HG02571 (cell line): ENCODE measurements around the gene KCNJ2.

ENCODE experiments used
- ATAC-seq: cut with Tn5 transposase; IDR thresholded peaks from one replicate; pipeline ENCODE4 v1.9.1; 2021; ENCODE audit warnings: mild to moderate bottlenecking, moderate library complexity; ENCODE audit not compliant: unreplicated experiment

The KCNJ2 gene

DNA sequence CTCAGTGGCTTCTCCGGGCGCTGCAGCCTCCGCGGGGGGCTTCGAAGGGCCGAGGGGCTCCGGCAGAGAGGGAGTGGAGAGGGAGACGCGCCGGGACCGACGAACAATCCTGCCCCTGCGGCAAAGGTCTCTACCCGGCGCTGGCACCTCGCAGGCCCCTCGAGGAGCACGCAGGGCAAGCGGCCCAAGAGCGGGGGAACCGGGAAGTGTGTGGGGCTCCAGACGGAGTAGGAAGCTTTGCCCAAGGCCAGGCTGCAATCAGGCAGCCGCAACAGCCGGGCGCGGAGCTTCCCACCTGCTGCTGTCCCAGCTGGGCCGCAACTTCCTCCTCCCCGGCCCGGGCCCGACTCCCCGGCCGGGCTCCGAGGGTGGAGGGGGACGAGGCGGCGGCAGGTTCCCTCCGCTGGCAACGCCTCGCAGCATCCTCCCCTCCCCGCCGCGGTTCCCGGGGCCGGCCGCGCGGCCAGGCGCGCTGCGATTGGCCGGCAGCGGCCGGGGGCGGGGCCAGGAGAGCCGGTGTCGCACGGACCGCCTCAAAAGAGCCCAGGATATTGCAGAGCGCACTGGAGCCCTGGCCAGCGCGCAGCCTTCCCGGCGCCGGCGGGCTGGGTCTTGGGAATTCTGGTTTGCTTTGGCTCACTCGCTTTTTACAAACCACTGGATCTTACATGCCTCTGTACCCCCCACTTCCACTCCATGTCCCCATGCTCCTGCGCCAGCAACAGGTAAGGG lies at the start of gene KCNJ2:
Gene KCNJ2, plus strand, starts transcription at position 556 of the 732 bp plus-strand sequence. CDS start 5,508 bp downstream, outside the sequence.
- peak; percentile 97 for ATAC-seq

- ATAC-seq: no peak
Measured at GRCh38 chr17:70119545-70119944, 49.8 kb upstream of the KCNJ2 start.

DNA sequence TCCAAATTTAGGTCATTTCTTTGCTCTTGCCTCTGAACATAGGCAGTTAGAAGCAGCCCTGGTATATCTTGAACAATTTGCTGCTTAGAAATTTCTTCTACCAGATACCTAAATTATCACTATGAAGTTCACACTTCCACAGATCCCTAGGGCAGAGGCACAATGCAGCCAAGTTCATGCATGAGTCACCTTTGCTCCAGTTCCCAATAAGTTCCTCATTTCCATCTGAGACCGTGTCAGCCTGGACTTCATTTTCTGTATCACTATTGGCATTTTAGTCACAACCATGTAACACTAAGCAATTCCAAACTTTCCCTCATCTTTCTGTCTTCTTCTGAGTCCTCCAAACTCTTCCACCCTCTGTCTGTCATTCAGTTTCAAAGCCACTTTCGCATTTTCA lies 49.3 kb upstream of the KCNJ2 start:
- no peak for ATAC-seq

DNA sequence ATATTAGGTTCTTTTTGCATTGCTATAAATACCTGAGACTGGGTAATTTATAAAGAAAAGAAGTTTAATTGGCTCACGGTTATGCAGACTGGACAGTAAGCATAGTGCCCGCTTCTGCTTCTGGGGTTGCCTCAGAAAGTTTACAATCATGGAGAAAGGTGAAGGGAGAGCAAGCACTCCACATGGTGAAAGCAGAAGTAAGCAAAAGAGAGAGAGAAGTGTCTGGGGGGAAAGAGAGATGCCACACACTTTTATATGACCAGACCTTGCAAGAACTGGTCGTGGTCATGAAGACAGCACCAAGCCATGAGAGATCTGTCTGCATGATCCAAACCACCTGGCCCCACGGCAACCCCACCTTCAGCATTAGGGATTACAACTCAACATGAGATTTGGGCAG lies 48.9 kb upstream of the KCNJ2 start:
- ATAC-seq: no peak

GRCh38 chr17:70121126-70121525 lies 48.2 kb upstream of the KCNJ2 start:
- ATAC-seq: no peak

DNA sequence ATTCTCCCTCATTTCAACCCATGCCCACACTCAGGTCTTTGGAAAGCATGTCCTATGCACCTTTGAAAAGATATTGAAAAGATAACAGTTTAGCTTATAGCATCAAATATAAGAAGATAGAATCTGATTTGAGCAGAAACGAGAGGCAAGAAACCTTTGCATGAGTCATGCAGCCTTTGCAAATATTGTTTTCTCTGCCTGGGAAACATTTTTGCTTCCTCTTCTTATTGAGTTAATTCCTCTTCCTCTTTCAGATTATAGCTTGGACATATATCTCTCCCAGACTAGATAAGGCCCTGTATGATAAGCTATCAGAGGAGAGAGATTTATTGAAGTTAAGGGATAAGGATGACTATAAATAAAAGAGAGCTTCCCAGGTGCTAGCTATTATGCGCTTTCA lies 46.1 kb upstream of the KCNJ2 start:
- no peak for ATAC-seq

- no peak for ATAC-seq
Measured at GRCh38 chr17:70124723-70125122, 44.6 kb upstream of the KCNJ2 start.

DNA sequence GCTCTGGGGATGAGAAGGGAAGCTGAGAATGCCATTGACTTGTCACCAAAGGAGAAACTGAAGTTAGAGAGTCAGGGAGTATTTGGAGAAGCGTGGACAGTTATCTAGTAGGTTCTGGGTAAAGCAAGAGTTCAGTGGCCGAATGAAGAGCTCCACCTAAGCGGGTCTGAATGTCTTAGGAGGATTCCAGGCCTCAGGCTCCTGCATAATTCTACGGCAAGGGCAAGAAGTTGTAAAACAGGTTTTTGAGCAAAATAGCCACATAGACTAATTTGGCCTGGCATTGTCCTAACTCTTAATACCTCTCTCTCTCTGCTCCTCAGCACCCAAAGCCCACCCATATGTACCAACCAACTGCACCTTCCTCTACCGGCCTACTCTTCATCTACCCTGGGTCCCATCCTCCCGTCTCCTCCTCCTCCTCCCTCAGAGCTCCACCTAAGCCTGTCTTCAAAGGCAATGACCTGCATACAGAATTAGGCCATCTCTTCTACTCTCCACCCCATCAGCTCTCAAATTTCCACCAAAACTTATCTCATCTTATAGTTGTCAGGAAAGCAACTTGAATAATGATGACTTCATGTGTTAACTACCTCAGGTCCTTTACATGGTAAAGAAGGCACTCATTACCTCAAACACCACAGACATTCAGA lies 42.0 kb upstream of the KCNJ2 start:
- no peak for ATAC-seq

DNA sequence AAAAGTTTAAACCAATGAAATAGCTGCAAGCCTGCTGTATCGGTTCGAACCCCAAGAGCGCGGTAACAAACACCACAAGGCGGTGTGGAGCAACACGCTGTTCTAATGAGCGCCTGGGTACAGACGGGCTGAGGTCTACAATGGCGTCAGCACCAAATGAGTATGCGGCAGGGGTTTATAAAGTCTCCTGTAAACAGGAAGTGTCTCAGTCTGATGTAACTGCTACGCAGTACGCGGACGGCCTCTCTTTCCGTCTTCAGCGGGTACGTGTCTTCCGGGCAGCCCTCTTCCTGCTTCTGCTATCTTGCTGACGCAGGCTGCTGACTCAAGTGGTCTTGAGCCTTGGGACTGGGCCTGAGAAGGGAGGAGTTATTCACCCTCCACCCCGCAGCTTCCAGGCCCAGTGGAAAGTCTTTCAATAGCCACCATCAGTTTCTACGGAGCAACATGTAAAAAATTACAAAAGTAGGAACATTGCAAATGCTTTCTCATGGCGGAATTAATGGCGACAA lies 40.5 kb upstream of the KCNJ2 start:
- ATAC-seq: no peak

DNA sequence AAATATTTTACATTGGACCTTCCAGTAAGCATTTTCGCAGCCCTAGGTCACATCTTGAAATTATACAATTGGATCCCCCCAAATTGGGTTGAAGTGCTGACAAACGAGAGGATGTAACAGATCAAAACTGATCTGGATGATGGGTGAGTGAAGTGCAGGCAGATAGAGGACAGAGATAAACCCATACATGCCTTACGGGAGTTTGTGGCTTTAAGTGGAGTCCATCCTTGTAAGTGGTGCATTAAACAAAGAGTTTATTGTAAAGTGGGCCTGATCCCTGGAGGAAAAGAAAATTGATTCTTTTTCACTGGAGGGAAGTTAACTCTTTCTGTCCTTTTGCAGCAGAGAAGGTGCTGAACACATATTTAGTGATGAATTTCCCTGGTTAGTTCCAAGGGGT lies 39.0 kb upstream of the KCNJ2 start:
- no peak for ATAC-seq

DNA sequence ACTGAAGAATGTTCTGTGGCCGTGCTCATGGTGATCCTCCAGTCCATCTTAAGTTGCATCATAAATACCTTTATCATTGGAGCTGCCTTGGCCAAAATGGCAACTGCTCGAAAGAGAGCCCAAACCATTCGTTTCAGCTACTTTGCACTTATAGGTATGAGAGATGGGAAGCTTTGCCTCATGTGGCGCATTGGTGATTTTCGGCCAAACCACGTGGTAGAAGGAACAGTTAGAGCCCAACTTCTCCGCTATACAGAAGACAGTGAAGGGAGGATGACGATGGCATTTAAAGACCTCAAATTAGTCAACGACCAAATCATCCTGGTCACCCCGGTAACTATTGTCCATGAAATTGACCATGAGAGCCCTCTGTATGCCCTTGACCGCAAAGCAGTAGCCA lies 36.8 kb upstream of the KCNJ2 start:
- ATAC-seq: no peak

DNA sequence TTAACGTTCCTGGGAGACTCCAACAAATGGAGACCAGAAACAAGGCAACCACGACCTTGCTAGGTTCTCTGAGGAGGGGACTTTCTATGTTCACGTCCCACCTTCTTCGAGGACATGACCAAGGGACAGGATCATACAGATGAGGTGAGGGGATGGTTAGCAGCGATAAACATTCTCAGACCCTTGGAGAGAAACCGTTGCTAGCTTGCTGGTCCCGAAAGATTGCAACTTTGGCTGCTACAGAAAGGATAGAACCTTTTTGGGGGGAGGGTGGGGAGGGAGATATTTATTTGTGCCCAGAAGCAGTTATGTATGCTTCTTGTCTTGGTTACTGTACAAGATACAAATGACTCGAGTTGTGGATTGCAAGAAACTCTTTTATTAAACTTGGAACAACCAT lies 35.3 kb upstream of the KCNJ2 start:
- no peak for ATAC-seq

DNA sequence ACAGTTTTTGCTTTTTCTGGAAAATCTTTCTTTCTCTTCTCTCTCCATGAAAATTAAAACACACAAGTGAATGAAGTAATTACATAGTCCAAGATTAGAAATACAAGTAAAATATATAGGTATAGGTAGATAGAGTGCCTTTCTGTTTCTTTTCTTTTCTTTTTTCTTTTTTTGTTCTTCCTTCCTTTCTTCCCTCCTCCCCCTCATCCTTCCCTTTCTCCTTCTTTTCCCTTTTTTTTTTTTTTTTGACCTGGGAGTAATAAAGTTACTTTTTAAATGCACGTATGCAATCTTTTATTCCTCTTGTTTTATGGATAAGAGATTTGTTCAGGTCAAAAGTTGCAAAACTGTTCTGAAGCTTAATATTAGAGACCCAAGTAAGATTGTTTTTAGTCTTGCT lies 34.6 kb upstream of the KCNJ2 start:
- no peak for ATAC-seq

DNA sequence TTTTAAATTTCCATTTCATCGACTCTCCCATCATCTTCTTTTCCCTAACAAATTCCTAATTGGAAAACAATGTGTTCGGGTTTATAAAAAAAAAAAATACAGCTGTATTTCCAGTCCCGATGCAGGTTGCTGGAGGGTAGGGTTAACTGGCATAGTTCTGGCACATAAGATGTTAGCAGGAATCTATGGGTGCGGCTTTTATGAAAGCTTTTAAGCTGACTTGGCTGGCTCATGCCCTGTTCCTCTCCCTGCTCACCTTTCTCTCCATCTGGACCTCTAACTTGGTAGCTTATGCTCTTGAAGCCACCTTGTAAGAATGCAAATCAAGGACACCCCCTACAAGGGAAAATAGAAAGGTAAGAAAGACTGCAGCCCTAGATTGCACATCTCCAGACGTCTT lies 33.2 kb upstream of the KCNJ2 start:
- no peak for ATAC-seq

DNA sequence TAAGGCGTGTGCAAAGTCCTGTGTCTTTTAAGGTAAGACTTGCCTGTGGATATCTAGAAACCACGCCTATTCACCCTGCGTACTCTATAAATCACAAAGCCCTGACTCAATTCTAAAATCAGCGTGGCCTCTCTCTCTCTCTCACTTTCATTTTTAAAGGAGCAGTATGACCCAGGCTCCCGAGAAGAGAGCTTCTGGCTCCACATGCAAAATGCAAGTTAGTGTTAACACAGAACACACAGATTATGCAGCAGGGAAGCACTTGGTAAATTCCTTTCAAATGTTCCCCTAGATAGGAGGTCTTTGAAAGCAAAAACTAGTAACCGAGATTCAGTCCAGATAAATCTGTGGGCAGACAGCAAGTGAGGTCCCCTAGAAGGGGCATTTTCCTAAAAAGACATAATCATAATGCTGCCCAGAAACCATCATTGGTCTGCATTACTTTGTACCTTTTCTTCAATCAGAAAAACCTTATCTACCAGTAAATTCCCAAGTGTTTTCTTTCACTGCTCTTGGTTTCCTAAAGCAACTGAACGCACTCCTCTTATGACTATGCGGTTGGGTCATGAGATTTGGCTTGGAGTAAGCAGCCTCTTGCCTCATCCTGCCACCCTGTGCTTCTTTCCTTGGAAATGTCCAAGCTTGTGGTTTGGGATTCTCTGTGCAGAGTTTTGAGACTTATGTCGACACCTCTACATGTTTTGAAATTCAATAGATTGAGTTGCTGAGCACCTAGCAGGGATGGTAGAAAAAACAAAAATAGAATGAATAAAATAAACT lies 31.7 kb upstream of the KCNJ2 start:
- ATAC-seq: peak; percentile 98

DNA sequence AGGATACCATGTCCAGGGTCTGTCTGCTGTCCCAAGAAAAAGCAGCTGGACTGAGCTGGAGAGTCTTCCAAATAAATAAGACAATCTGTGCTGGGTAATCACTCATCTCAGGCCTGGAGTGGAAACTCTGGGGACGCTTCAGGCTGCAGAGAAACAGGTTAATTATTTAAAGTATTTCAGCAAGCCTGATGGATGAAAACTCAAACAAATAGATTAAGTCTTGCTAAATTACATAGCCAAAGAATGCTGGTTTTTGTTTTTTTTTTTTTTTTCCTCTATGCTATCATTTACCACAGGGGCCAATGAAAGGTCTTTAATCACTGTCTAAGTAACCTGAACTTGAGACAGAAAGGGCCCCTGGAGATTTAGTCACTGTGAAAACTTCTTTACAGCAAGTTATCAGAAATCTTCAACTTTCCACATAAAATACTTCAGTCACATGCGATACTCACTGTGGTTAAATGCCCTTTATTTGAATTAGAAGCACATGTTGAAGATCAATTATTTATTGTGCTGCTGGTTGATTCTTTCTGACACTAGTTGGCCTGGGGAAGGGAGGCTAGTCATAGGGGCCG lies 31.0 kb upstream of the KCNJ2 start:
- no peak for ATAC-seq

- no peak for ATAC-seq
Measured at GRCh38 chr17:70139449-70139993, 29.8 kb upstream of the KCNJ2 start.

- ATAC-seq: no peak
Measured at GRCh38 chr17:70144260-70144846, 25.0 kb upstream of the KCNJ2 start.

GRCh38 chr17:70153210-70153609 lies 16.1 kb upstream of the KCNJ2 start:
- ATAC-seq: no peak

DNA sequence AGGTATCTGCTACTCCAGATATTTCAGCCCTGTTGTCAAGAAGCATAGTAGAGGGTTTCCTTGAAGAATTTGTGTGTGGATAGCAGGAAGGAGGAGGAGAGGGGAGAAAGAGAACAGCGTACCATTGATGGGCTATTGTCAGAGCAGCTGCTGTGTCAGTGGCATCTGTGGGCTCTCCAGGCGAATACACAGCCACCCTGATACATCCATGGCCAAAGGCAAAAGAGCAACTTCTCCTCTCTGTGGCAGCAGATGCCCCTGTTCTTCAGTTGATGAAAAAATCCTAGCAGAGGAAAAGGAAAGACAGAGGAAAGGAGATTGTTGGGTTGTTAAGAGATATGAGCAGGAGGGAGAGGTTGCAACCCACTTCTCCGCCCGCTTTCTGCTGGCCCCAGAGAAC lies 12.2 kb upstream of the KCNJ2 start:
- no peak for ATAC-seq

GRCh38 chr17:70158180-70158579 lies 11.2 kb upstream of the KCNJ2 start:
- no peak for ATAC-seq
